Mammary epithelial cell (primary cell): ENCODE data around the gene LRRC27.

Experiments used
- CTCF ChIP-seq, 2 donors: IDR thresholded peaks in 1 of 2; conservative IDR thresholded peaks in 1 of 2; 2 replicates each; pipeline ENCODE4 v1.5.1; 2011 to 2012; ENCODE audit warnings: inconsistent platforms in 2 of 2, low read length in 2 of 2, mild to moderate bottlenecking in 2 of 2, control low read depth in 1 of 2, low read depth in 1 of 2; ENCODE audit not compliant: insufficient read depth in 1 of 2; ENCODE audit errors: extremely low read depth in 1 of 2
- EZH2 ChIP-seq: IDR thresholded peaks from 2 replicates; pipeline ENCODE4 v1.6.1; 2012; ENCODE audit warnings: low read length, inconsistent platforms, borderline replicate concordance

- TF ChIP-seq EZH2: no peak
- TF ChIP-seq CTCF (conservative IDR thresholded peaks at IDR 0.05 in 1 of 2, IDR thresholded peaks at IDR 0.05 in 1 of 2; ENCODE audit: extremely low read depth in 1 of 2, insufficient read depth in 1 of 2, low read depth in 1 of 2, low read length in 2 of 2): no peak
Observed at GRCh38 chr10:132313305-132313704, 18.7 kb upstream of the LRRC27 start.
